ENCODE data around the gene RHOBTB1.

RHOBTB1 gene

GRCh38 chr10:60963441-60964256 lies 19.7 kb upstream of the RHOBTB1 start:
- intact Hi-C loops (cut with DNase I; ENCODE audit: low total_unique reads) = loop anchor here (2.0 kb wide), 2 partner anchors 21 to 147 kb away; no protein-coding TSS in a partner anchor
- no peak for TF ChIP-seq CTCF (IDR thresholded peaks at IDR 0.05)
- no peaks in the 10 kb centered on the region for H3K36me3 ChIP-seq
- no peak overlapping the region for H3K4me3 ChIP-seq
- no peak for DNase-seq
- peaks cover 0 to 14% (median 5%) of the 10 kb centered on the region in 4 donors for H3K4me1 ChIP-seq
- H3K27ac ChIP-seq = no peak overlapping the region
- no peaks in the 10 kb centered on the region for H3K9me3 ChIP-seq
- H3K27me3 ChIP-seq = no peaks in the 10 kb centered on the region

DNA sequence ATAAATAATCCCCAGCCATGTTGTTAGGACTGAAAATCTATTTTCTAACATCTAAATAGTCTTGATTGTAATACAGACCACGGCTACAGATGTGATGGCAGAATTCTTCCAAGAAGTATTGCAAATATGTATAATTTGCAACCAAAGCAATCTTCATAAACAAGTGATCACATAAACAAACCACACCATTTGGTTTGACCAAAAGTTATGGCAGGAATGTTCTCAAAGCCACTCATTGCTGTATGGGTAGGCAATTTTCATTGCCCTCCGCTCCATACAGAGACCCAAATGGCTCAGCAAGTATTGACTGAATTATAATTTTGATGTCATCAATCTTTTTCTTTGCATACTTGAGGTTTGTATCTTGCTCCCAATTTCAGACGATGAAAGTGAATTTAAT lies 19.0 kb upstream of the RHOBTB1 start:
- H3K27ac ChIP-seq = no peak overlapping the region
- no peak for TF ChIP-seq CTCF (IDR thresholded peaks at IDR 0.05)

GRCh38 chr10:60960913-60961312 lies 16.9 kb upstream of the RHOBTB1 start:
- no peak overlapping the region for H3K4me3 ChIP-seq
- no peaks in the 10 kb centered on the region for H3K27me3 ChIP-seq
- H3K9me3 ChIP-seq = no peaks in the 10 kb centered on the region
- no peak for DNase-seq
- no peak overlapping the region for H3K27ac ChIP-seq
- intact Hi-C loops (cut with DNase I; ENCODE audit: low total_unique reads) = no loop called here
- TF ChIP-seq CTCF (IDR thresholded peaks at IDR 0.05) = no peak
- H3K4me1 ChIP-seq = peaks cover 0 to 14% (median 5%) of the 10 kb centered on the region in 4 donors
- H3K36me3 ChIP-seq = no peaks in the 10 kb centered on the region

More for the DNA sequence above, 19.0 kb upstream of the RHOBTB1 start:
- Histone ChIP-seq H3K4me3 (no peak overlapping the region), H3K9me3 (no peaks in the 10 kb centered on the region), H3K27me3 (no peaks in the 10 kb centered on the region), H3K4me1 (peaks cover 0 to 14% (median 5%) of the 10 kb centered on the region in 4 donors), H3K36me3 (no peaks in the 10 kb centered on the region)
- intact Hi-C loops (cut with DNase I; ENCODE audit: low total_unique reads) = no loop called here
- DNase-seq = no peak

GRCh38 chr10:60960031-60960430 lies 16.0 kb upstream of the RHOBTB1 start:
- DNase-seq = no peak
- intact Hi-C loops (cut with DNase I; ENCODE audit: low total_unique reads) = no loop called here

GRCh38 chr10:60958892-60959601 lies 15.1 kb upstream of the RHOBTB1 start:
- no peak overlapping the region for H3K27ac ChIP-seq
- DNase-seq = no peak
- H3K4me3 ChIP-seq = no peak overlapping the region
- intact Hi-C loops (cut with DNase I; ENCODE audit: low total_unique reads) = no loop called here
- no peak for TF ChIP-seq CTCF (IDR thresholded peaks at IDR 0.05)
- H3K4me1 ChIP-seq = peaks cover 0 to 6% (median 2%) of the 10 kb centered on the region in 4 donors
- no peaks in the 10 kb centered on the region for H3K9me3 ChIP-seq
- H3K36me3 ChIP-seq = no peaks in the 10 kb centered on the region
- no peaks in the 10 kb centered on the region for H3K27me3 ChIP-seq

More at GRCh38 chr10:60960031-60960430, 16.0 kb upstream of the RHOBTB1 start:
- TF ChIP-seq CTCF (IDR thresholded peaks at IDR 0.05) = no peak
- no peak overlapping the region for H3K4me3 ChIP-seq
- no peaks in the 10 kb centered on the region for H3K36me3 ChIP-seq
- H3K9me3 ChIP-seq = no peaks in the 10 kb centered on the region
- no peak overlapping the region for H3K27ac ChIP-seq
- H3K4me1 ChIP-seq = peaks cover 0 to 14% (median 5%) of the 10 kb centered on the region in 4 donors
- no peaks in the 10 kb centered on the region for H3K27me3 ChIP-seq

Measured in tibial artery (tissue), 4 donors.